CD14-positive monocyte (primary cell): ENCODE results near the gene WASF1. TPM values are rescaled to one million over a fixed set of nuclear protein-coding genes. Genes with fewer than 3 reads are reported as not detected.

Source experiments
- DNase-seq, 3 donors: peaks; one replicate each; pipeline ENCODE4 v3.0.0-alpha.2; 2011 to 2022
- H2AFZ ChIP-seq: 2 replicates; pipeline ENCODE4 v1.6.0; 2012; ENCODE audit warnings: mild to moderate bottlenecking, low read depth, low read length, inconsistent platforms; ENCODE audit not compliant: insufficient read depth, poor library complexity, severe bottlenecking
- H3K27ac ChIP-seq, 2 donors: 1 replicate in 1 of 2; 2 replicates in 1 of 2; pipeline ENCODE4 v1.5.1; 2012 to 2013; ENCODE audit warnings: low read length in 2 of 2, control low read depth in 1 of 2, inconsistent platforms in 1 of 2, low read depth in 1 of 2, mild to moderate bottlenecking in 1 of 2
- H3K27me3 ChIP-seq, 2 donors: one replicate each; pipeline versions ENCODE4 v1.6.0 to v1.6.1; 2011 to 2013; ENCODE audit warnings: low read length in 2 of 2; ENCODE audit not compliant: control insufficient read depth in 2 of 2, insufficient read depth in 2 of 2
- H3K36me3 ChIP-seq, 2 donors: replicated peaks in 1 of 2; 1 replicate in 1 of 2; 2 replicates in 1 of 2; pipeline versions ENCODE4 v1.5.1 to v1.6.1; 2012 to 2013; ENCODE audit warnings: low read length in 2 of 2, control low read depth in 1 of 2, inconsistent platforms in 1 of 2, mild to moderate bottlenecking in 1 of 2; ENCODE audit not compliant: insufficient read depth in 2 of 2, control insufficient read depth in 1 of 2
- H3K4me1 ChIP-seq, 2 donors: 1 replicate in 1 of 2; 2 replicates in 1 of 2; pipeline versions ENCODE4 v1.5.1 to v1.6.1; 2012 to 2013; ENCODE audit warnings: low read length in 2 of 2, control low read depth in 1 of 2, inconsistent platforms in 1 of 2, mild to moderate bottlenecking in 1 of 2, moderate library complexity in 1 of 2; ENCODE audit not compliant: insufficient read depth in 2 of 2, control insufficient read depth in 1 of 2
- H3K4me2 ChIP-seq: replicated peaks from 2 replicates; pipeline ENCODE3; 2012; ENCODE audit warnings: low read length, moderate library complexity, mild to moderate bottlenecking; ENCODE audit not compliant: poor library complexity, severe bottlenecking; ENCODE audit errors: extremely low read depth
- H3K4me3 ChIP-seq, 3 experiments: fragments of 200-600 bp in 1 of 3; sonication (generic) in 1 of 3; replicated peaks in 1 of 3; 1 replicate in 2 of 3; 2 replicates in 1 of 3; pipeline ENCODE4 v1.5.1; 2011 to 2013; ENCODE audit warnings: low read length in 3 of 3, mild to moderate bottlenecking in 3 of 3, control low read depth in 2 of 3, low read depth in 2 of 3, inconsistent platforms in 1 of 3, moderate library complexity in 1 of 3
- H3K79me2 ChIP-seq: 2 replicates; pipeline ENCODE4 v1.6.0; 2012; ENCODE audit warnings: mild to moderate bottlenecking, control low read depth, inconsistent platforms, low read length, moderate library complexity; ENCODE audit not compliant: insufficient read depth
- H3K9ac ChIP-seq: 2 replicates; pipeline ENCODE4 v1.6.0; 2017; ENCODE audit warnings: low read length, mild to moderate bottlenecking; ENCODE audit not compliant: insufficient read depth, poor library complexity, severe bottlenecking
- H3K9me3 ChIP-seq, 2 donors: replicated peaks in 1 of 2; 1 replicate in 1 of 2; 2 replicates in 1 of 2; pipeline versions ENCODE4 v1.5.1 to v1.6.1; 2012 to 2013; ENCODE audit warnings: low read length in 2 of 2, control low read depth in 1 of 2; ENCODE audit not compliant: control insufficient read depth in 1 of 2, insufficient read depth in 1 of 2
- H4K20me1 ChIP-seq: 2 replicates; pipeline ENCODE4 v1.6.0; 2012; ENCODE audit warnings: mild to moderate bottlenecking, low read length, control low read depth, moderate library complexity; ENCODE audit not compliant: insufficient read depth
- H3K27ac Mint-ChIP-seq, 7 donors: one replicate each; pipeline ENCODE4 v1.8.0; 2020; ENCODE audit warnings: mild to moderate bottlenecking in 7 of 7, mixed read lengths in 7 of 7, moderate library complexity in 6 of 7, inconsistent platforms in 2 of 7
- H3K27me3 Mint-ChIP-seq, 3 donors: one replicate each; pipeline ENCODE4 v1.8.0; 2021 to 2022; ENCODE audit warnings: low read depth in 3 of 3, mild to moderate bottlenecking in 3 of 3, mixed read lengths in 3 of 3, moderate library complexity in 3 of 3, inconsistent platforms in 1 of 3
- H3K36me3 Mint-ChIP-seq, 2 donors: one replicate each; pipeline ENCODE4 v1.8.0; 2020; ENCODE audit warnings: mixed read lengths in 2 of 2, inconsistent platforms in 1 of 2, mild to moderate bottlenecking in 1 of 2
- H3K4me1 Mint-ChIP-seq: one replicate; pipeline ENCODE4 v1.8.0; 2020; ENCODE audit warnings: mild to moderate bottlenecking, mixed read lengths
- H3K4me3 Mint-ChIP-seq, 2 donors: one replicate each; pipeline ENCODE4 v1.8.0; 2020; ENCODE audit warnings: mild to moderate bottlenecking in 2 of 2, mixed read lengths in 2 of 2, moderate library complexity in 1 of 2
- H3K9me3 Mint-ChIP-seq, 7 donors: one replicate each; pipeline ENCODE4 v1.8.0; 2020 to 2022; ENCODE audit warnings: mixed read lengths in 7 of 7, mild to moderate bottlenecking in 6 of 7, moderate library complexity in 6 of 7, inconsistent platforms in 2 of 7
- WGBS: methylation state at CpG from one replicate; pipeline ENCODE4 v1.1.5; 2013; ENCODE audit warnings: missing lambda C conversion rate; ENCODE audit not compliant: insufficient coverage; 5-methylcytosine and 5-hydroxymethylcytosine counted together
- intact Hi-C, 2 donors: fragments of 100-400 bp; cut with micrococcal nuclease; formaldehyde crosslinking; loops; one replicate each; pipeline versions ENCODE4 v1.15.0 to v1.15.1; 2023
- polyA plus RNA-seq, 3 donors: library from polyadenylated mRNA; depleted of rRNA in 1 of 3; unstranded in 2 of 3; stranded (reverse) in 1 of 3; fragments of 300-500 nt in 2 of 3; fragments of >200 nt in 1 of 3; fragmentation: Illumina TruSeq in 2 of 3; gene quantifications; 1 replicate in 2 of 3; 2 replicates in 1 of 3; pipeline ENCODE4 v1.2.3, GENCODE V29; 2012 to 2021
- TF ChIP-seq, protein P1 (sequence below): fragments of 200-600 bp; IDR thresholded peaks from one replicate; pipeline ENCODE4 v1.8.0; 2022; ENCODE audit warnings: antibody characterized with exemption, mild to moderate bottlenecking

WASF1 gene
- polyA plus RNA-seq, 3 donors = 0.32 to 1.7 (median 1.4) TPM

DNA sequence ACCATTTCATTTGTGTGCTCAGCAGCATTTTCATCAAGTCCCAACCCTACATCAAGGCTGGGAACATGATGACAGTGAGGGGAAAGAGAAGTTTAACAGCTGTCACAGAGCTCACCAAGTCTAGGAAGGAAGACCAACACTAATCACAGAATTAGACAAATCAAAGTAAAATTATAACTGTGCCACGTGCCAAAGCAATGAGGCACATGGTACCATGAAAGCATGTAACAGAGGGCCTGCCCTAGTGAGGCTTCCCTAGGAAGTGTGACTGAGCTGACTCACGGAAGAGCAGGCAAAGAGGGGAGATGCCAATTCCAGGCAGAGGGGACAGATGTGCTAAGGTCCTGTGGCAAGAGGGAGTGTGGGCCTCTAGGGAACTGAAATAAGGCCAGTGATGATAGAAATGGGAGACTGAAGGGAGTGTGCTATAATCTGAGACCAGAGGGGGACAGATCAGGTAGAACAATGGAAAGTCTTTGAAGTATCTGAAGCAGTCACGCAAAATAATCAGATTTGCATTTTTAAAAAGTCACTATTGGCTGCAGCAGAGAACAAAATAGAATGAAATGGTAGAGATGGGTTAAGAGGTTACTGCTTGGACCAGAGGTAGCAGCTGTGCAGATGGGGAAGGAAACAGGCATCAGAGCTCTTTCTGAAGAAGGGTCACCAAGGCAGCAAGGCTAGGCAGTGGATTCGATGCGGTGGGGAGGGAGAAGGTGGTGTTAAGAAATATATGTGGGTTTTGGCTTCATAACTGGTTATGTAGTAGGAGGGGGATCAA lies 114.5 kb downstream of the WASF1 start:
- Histone ChIP-seq H3K4me3 (no peak overlapping the region), H3K4me2 (no peak overlapping the region), H3K9me3 (no peaks in the 10 kb centered on the region), H3K36me3 (no peaks in the 10 kb centered on the region), H4K20me1 (no peaks in the 10 kb centered on the region), H3K9ac (no peak overlapping the region), H3K79me2 (no peaks in the 10 kb centered on the region), H3K4me1 (peaks cover 9 to 12% of the 10 kb centered on the region in 2 donors), H2AFZ (no peak overlapping the region), H3K27me3 (peaks cover 0 to 5% of the 10 kb centered on the region in 2 donors), H3K27ac (no peak overlapping the region)
- H3K4me1 Mint-ChIP-seq = peaks cover 18% of the 10 kb centered on the region
- H3K36me3 Mint-ChIP-seq = no peaks in the 10 kb centered on the region
- TF ChIP-seq, protein P1, sequence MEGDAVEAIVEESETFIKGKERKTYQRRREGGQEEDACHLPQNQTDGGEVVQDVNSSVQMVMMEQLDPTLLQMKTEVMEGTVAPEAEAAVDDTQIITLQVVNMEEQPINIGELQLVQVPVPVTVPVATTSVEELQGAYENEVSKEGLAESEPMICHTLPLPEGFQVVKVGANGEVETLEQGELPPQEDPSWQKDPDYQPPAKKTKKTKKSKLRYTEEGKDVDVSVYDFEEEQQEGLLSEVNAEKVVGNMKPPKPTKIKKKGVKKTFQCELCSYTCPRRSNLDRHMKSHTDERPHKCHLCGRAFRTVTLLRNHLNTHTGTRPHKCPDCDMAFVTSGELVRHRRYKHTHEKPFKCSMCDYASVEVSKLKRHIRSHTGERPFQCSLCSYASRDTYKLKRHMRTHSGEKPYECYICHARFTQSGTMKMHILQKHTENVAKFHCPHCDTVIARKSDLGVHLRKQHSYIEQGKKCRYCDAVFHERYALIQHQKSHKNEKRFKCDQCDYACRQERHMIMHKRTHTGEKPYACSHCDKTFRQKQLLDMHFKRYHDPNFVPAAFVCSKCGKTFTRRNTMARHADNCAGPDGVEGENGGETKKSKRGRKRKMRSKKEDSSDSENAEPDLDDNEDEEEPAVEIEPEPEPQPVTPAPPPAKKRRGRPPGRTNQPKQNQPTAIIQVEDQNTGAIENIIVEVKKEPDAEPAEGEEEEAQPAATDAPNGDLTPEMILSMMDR = no peak
- intact Hi-C loops = no loop called here
- H3K27me3 Mint-ChIP-seq = peaks cover 4 to 14% (median 10%) of the 10 kb centered on the region in 3 donors
- peaks cover 0 to 3% (median 0%) of the 10 kb centered on the region in 7 donors for H3K9me3 Mint-ChIP-seq
- DNase-seq = no peak
- 77% methylated on average over 5 of the region's 5 CpGs for WGBS
- H3K4me3 Mint-ChIP-seq = no peak overlapping the region
- no peak overlapping the region for H3K27ac Mint-ChIP-seq

DNA sequence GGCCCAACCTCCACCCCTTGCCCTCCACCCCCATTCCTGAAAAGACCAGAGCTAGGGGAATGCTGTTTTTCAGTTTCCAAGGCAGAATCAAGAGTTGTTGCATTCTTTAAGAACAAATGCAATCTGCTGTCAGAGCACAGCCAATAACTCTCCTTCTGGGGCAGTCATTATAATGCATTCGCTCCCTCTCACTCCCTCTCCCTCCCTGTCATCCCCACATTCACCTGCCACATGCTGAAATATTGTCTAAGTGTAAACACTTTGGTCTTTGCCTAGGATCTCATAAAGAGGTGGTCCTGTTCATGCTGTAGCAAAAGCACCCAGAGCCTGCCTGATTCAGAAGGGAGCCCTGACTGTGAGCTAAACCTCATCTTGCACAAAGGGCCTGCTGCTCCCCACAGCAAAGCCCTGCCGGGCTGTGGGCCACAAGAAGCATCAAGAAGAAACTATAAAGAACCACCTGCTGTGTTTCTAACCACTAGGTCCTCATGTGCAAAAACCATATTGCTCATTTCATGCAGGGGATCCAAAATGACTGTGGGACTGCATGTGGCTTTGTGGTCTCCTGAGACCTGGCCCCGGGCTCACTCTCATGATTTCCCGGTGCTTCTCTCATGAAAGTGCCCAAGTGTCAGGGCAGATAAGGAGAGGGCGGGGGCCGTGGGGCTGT lies 115.7 kb downstream of the WASF1 start:
- DNase-seq = no peak
- H3K36me3 Mint-ChIP-seq = no peaks in the 10 kb centered on the region
- peaks cover 6 to 22% (median 7%) of the 10 kb centered on the region in 3 donors for H3K27me3 Mint-ChIP-seq
- Histone ChIP-seq H3K4me2 (no peak overlapping the region), H3K9me3 (no peaks in the 10 kb centered on the region), H3K4me3 (no peak overlapping the region), H3K9ac (no peak overlapping the region), H3K27ac (no peak overlapping the region), H3K4me1 (peaks cover 2% of the 10 kb centered on the region in 2 donors), H4K20me1 (no peaks in the 10 kb centered on the region), H3K36me3 (no peaks in the 10 kb centered on the region), H3K27me3 (peaks cover 0 to 6% of the 10 kb centered on the region in 2 donors), H2AFZ (no peak overlapping the region), H3K79me2 (no peaks in the 10 kb centered on the region)
- 76% methylated on average over 5 of the region's 6 CpGs for WGBS
- no peak overlapping the region for H3K4me3 Mint-ChIP-seq
- intact Hi-C loops = no loop called here
- TF ChIP-seq, protein P1 = no peak
- peaks cover 0 to 3% (median 0%) of the 10 kb centered on the region in 7 donors for H3K9me3 Mint-ChIP-seq
- no peak overlapping the region for H3K27ac Mint-ChIP-seq
- peaks cover 6% of the 10 kb centered on the region for H3K4me1 Mint-ChIP-seq
